Hematopoietic multipotent progenitor cell (in vitro differentiated cells): Measurements from ENCODE around the gene DTWD2. TPM values are rescaled to one million over a fixed set of nuclear protein-coding genes. Genes with fewer than 3 reads are reported as not detected.

Source experiments
- DNase-seq, 3 donors: peaks; one replicate each; pipeline ENCODE4 v3.0.0-alpha.2; 2011 to 2015; ENCODE audit warnings: low read depth in 2 of 3, low spot score in 2 of 3
- small RNA-seq: library from RNA; depleted of rRNA; stranded (forward); fragments of <200 nt; gene quantifications from one replicate; pipeline ENCODE3, GENCODE V24; 2012
- total RNA-seq: library from RNA; depleted of rRNA; stranded (reverse); fragments of >200 nt; gene quantifications from one replicate; pipeline ENCODE4 v1.2.3, GENCODE V29; 2012

DTWD2 gene
- total RNA-seq, 1 donor = 7.3 TPM

- peak in 2 of 3 donors; percentile 38 to 78 for DNase-seq
These were observed 196.2 kb downstream of the DTWD2 start for GRCh38 chr5:118791926-118792734.

DNA sequence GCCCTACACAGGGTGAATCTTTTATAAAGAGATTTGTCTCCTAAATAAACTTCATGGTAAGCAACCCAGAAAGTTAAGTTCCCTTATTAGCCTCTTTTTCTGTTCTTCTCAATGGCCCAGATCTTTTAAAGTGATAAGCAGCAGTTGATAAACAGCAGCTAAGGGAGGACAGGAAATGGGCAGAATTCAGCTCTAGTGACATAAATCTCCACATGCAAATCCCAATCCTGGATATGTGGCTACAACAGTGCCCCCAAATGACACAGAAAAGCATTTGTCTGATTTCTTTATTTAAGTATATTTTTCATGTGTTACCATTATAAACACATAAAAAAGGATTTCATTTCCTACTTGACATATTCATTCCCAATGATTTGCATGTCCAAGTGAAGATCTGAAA, 199.0 kb downstream of the DTWD2 start:
- DNase-seq = no peak

DNA sequence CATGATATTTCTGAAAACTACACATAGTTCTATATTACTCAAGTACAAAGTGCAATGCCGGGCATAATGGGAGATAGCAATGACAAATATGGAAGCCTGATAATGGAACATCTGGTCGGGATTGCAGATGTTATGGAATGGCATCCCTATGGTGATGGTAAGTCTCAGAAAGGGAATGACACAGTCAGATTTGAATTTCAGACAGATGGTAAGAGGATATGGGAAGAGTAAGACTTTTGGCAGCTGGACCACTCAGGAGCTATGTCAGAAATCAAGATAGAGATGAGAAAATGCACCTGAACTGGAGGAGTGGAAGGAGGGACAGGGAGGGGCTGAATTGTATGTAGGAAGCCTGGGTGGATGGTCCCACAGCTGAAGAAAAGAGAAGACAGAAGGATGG, 200.0 kb downstream of the DTWD2 start:
- DNase-seq = no peak

Small RNA genes within 50 kb of the gene (small RNA-seq; reads per million reads assigned to genes)
- not detected for gene RNU6-373P

Other genes starting within 250 kb of the DTWD2 start
- gene DMXL1, start 82.5 kb upstream of the DTWD2 start, total RNA-seq = 21.8 TPM